Keratinocyte (primary cell): ENCODE results near the gene TMEM59L. TPM values are rescaled to one million over a fixed set of nuclear protein-coding genes. Genes with fewer than 3 reads are reported as not detected.

Source experiments
- DNase-seq: peaks from one replicate; pipeline ENCODE4 v3.0.0-alpha.2; 2011; ENCODE audit warnings: low read depth, missing footprints, low spot score
- FAIRE-seq: peaks from 2 replicates; lab custom pipeline; 2011; peaks lifted over from hg19 to GRCh38; lab: Jason Lieb, UNC
- H2AFZ ChIP-seq: 2 replicates; pipeline ENCODE4 v1.6.0; 2012; ENCODE audit warnings: low read length, control low read depth, inconsistent platforms; ENCODE audit not compliant: control insufficient read depth
- H3K27ac ChIP-seq: 2 replicates; pipeline ENCODE4 v1.5.1; 2011; ENCODE audit warnings: low read length; ENCODE audit not compliant: control insufficient read depth, insufficient read depth
- H3K27me3 ChIP-seq: 3 replicates; pipeline ENCODE4 v1.6.0; 2011; ENCODE audit warnings: low read length; ENCODE audit not compliant: control insufficient read depth, insufficient read depth; ENCODE audit errors: extremely low read depth
- H3K36me3 ChIP-seq, 2 experiments: 2 replicates in 1 of 2; 3 replicates in 1 of 2; pipeline ENCODE4 v1.5.1; 2011; ENCODE audit warnings: low read length in 2 of 2, mild to moderate bottlenecking in 1 of 2; ENCODE audit not compliant: control insufficient read depth in 2 of 2, insufficient read depth in 2 of 2; ENCODE audit errors: extremely low read depth in 1 of 2
- H3K4me1 ChIP-seq: 3 replicates; pipeline ENCODE4 v1.5.1; 2011; ENCODE audit warnings: low read length; ENCODE audit not compliant: control insufficient read depth, insufficient read depth; ENCODE audit errors: extremely low read depth
- H3K4me2 ChIP-seq: 3 replicates; pipeline ENCODE4 v1.6.0; 2011; ENCODE audit warnings: low read depth, low read length; ENCODE audit not compliant: control insufficient read depth, insufficient read depth; ENCODE audit errors: extremely low read depth
- H3K4me3 ChIP-seq, 3 experiments: fragments of 200-600 bp in 1 of 3; sonication (generic) in 1 of 3; 2 replicates in 2 of 3; 3 replicates in 1 of 3; pipeline ENCODE4 v1.5.1; 2011 to 2016; ENCODE audit warnings: low read length in 3 of 3, mild to moderate bottlenecking in 3 of 3, control low read depth in 2 of 3, inconsistent platforms in 1 of 3, low read depth in 1 of 3, mixed read lengths in 1 of 3, mixed run types in 1 of 3, moderate library complexity in 1 of 3; ENCODE audit not compliant: control insufficient read depth in 2 of 3, insufficient read depth in 2 of 3; ENCODE audit errors: extremely low read depth in 1 of 3
- H3K79me2 ChIP-seq: 2 replicates; pipeline ENCODE4 v1.6.0; 2012; ENCODE audit warnings: low read length; ENCODE audit not compliant: control insufficient read depth, insufficient read depth
- H3K9ac ChIP-seq: 3 replicates; pipeline ENCODE4 v1.6.0; 2011; ENCODE audit warnings: low read length; ENCODE audit not compliant: control insufficient read depth, insufficient read depth; ENCODE audit errors: extremely low read depth
- H3K9me1 ChIP-seq: 3 replicates; pipeline ENCODE4 v1.6.0; 2011; ENCODE audit warnings: low read length; ENCODE audit not compliant: control insufficient read depth, insufficient read depth; ENCODE audit errors: extremely low read depth
- H3K9me3 ChIP-seq: 2 replicates; pipeline ENCODE4 v1.5.1; 2012; ENCODE audit warnings: low read depth, low read length; ENCODE audit not compliant: control insufficient read depth
- H4K20me1 ChIP-seq: 3 replicates; pipeline ENCODE4 v1.6.0; 2011; ENCODE audit warnings: low read length; ENCODE audit not compliant: control insufficient read depth, insufficient read depth; ENCODE audit errors: extremely low read depth
- EZH2 ChIP-seq: IDR thresholded peaks from one replicate; pipeline ENCODE4 v1.6.1; 2012; ENCODE audit warnings: inconsistent platforms, mild to moderate bottlenecking, low read length, moderate library complexity
- dilution Hi-C: fragments of 300-500 bp; cut with MboI; formaldehyde crosslinking; loops from one replicate; pipeline ENCODE4 v1.7.0; 2020; ENCODE audit warnings: low sequenced_read_pairs; ENCODE audit not compliant: extremely low pct_ligation_motif_present
- polyA plus RNA-seq, 5 experiments: library from polyadenylated mRNA; depleted of rRNA in 3 of 5; stranded (reverse) in 3 of 5; stranded (forward) in 1 of 5; unstranded in 1 of 5; fragments of >200 nt; gene quantifications; 1 replicate in 1 of 5; 2 replicates in 3 of 5; 3 replicates in 1 of 5; pipeline versions ENCODE4 v1.2.1 to v1.2.3, GENCODE V29; 2011 to 2012; ENCODE audit warnings: missing spikeins in 2 of 5, low read depth in 1 of 5, low replicate concordance in 1 of 5
- TF ChIP-seq, protein P1 (sequence below), 3 experiments: IDR thresholded peaks in 1 of 3; conservative IDR thresholded peaks in 1 of 3; optimal IDR thresholded peaks in 1 of 3; 2 replicates in 2 of 3; 3 replicates in 1 of 3; pipeline versions ENCODE3 to v1.5.1; 2011; ENCODE audit warnings: low read length in 3 of 3, mild to moderate bottlenecking in 3 of 3, moderate library complexity in 2 of 3, control low read depth in 1 of 3, inconsistent platforms in 1 of 3; ENCODE audit not compliant: insufficient read depth in 2 of 3; ENCODE audit errors: extremely low read depth in 1 of 3

TMEM59L gene
- polyA plus RNA-seq, 1 donor (not counting 4 experiments of a cell fraction or from before 2014, with no cell fraction given): not detected

DNA sequence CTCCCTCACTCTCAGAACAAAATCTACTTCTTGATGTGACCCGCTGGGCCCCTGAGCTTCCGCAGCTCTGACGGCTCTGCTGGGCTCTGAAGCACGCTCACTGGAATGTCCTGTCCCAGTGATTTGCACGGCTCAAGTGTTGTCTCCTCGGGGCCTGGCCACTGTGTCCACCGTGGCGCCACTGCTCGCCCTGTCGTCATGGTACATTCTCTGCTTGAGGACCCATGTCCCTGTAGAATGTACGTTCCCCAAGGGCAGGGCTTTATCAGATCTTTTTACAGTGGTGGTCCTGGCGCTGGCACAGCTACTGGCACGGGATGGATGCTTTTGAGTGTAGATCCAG is 36.3 kb downstream of the TMEM59L start:
- no peak for FAIRE-seq
- Histone ChIP-seq H4K20me1 (no peaks in the 10 kb centered on the region), H3K4me2 (no peak overlapping the region), H3K36me3 (no peaks in the 10 kb centered on the region), H3K79me2 (no peaks in the 10 kb centered on the region), H3K9me1 (no peaks in the 10 kb centered on the region), H3K4me3 (no peak overlapping the region), H2AFZ (no peak overlapping the region), H3K9ac (no peak overlapping the region), H3K27me3 (no peaks in the 10 kb centered on the region), H3K27ac (no peak overlapping the region), H3K4me1 (peaks cover 3% of the 10 kb centered on the region), H3K9me3 (peaks cover 4% of the 10 kb centered on the region)
- no peak for DNase-seq
- no peak for TF ChIP-seq EZH2
- TF ChIP-seq, protein P1, sequence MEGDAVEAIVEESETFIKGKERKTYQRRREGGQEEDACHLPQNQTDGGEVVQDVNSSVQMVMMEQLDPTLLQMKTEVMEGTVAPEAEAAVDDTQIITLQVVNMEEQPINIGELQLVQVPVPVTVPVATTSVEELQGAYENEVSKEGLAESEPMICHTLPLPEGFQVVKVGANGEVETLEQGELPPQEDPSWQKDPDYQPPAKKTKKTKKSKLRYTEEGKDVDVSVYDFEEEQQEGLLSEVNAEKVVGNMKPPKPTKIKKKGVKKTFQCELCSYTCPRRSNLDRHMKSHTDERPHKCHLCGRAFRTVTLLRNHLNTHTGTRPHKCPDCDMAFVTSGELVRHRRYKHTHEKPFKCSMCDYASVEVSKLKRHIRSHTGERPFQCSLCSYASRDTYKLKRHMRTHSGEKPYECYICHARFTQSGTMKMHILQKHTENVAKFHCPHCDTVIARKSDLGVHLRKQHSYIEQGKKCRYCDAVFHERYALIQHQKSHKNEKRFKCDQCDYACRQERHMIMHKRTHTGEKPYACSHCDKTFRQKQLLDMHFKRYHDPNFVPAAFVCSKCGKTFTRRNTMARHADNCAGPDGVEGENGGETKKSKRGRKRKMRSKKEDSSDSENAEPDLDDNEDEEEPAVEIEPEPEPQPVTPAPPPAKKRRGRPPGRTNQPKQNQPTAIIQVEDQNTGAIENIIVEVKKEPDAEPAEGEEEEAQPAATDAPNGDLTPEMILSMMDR (optimal IDR thresholded peaks at IDR 0.05 in 1 of 3, IDR thresholded peaks at IDR 0.05 in 1 of 3, conservative IDR thresholded peaks at IDR 0.05 in 1 of 3; ENCODE audit: extremely low read depth in 1 of 3, insufficient read depth in 2 of 3, low read length in 3 of 3): no peak
- dilution Hi-C loops: no loop called here

DNA sequence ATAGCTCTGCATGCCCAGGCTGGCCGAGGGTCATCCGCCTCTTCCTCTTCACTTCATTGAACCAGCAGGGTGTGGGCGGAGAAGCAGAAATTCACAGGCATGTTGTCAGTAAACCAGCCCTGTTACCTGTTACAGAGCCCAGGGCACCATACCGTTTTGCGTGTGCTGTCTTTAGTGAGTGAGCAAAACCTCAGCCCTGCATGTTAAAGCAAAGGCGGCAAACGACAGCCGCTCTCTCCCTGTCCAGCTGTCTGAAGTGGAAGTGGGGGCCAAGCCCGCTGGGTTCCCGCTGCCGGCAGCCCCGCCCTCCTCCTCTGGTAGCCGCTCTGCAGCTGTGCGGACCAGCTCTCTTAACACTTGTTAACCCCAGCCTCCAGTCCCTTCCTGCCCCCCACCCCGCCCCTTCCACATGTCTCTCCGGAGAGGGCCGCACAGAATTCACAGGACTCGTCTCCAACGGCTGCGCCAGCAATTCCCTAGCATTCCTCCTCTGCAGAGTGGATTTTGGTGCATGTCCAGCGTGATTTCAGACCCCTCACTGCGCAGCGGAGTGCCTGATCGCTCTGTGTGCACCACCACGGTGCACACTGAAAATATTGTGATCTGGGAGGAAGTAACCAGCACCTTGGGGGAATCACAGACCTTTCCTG is 36.8 kb downstream of the TMEM59L start:
- Histone ChIP-seq H3K36me3 (no peaks in the 10 kb centered on the region), H3K79me2 (no peaks in the 10 kb centered on the region), H2AFZ (no peak overlapping the region), H4K20me1 (no peaks in the 10 kb centered on the region), H3K9me1 (no peaks in the 10 kb centered on the region), H3K27ac (no peak overlapping the region), H3K9me3 (no peaks in the 10 kb centered on the region), H3K9ac (no peak overlapping the region), H3K4me3 (no peak overlapping the region), H3K4me1 (peaks cover 3% of the 10 kb centered on the region), H3K27me3 (no peaks in the 10 kb centered on the region), H3K4me2 (no peak overlapping the region)
- dilution Hi-C loops: no loop called here
- no peak for FAIRE-seq
- no peak for TF ChIP-seq EZH2
- TF ChIP-seq, protein P1 (optimal IDR thresholded peaks at IDR 0.05 in 1 of 3, IDR thresholded peaks at IDR 0.05 in 1 of 3, conservative IDR thresholded peaks at IDR 0.05 in 1 of 3; ENCODE audit: extremely low read depth in 1 of 3, insufficient read depth in 2 of 3, low read length in 3 of 3): no peak
- DNase-seq: no peak
